GM18870 (cell line): ENCODE results near the gene TBC1D5.
A peak's percentile ranks its signal among the peaks of the same experiment; 100 is the strongest.

Experiments
- ATAC-seq: cut with Tn5 transposase; IDR thresholded peaks from one replicate; pipeline ENCODE4 v1.9.1; 2021; ENCODE audit warnings: moderate library complexity; ENCODE audit not compliant: unreplicated experiment

Gene TBC1D5

DNA sequence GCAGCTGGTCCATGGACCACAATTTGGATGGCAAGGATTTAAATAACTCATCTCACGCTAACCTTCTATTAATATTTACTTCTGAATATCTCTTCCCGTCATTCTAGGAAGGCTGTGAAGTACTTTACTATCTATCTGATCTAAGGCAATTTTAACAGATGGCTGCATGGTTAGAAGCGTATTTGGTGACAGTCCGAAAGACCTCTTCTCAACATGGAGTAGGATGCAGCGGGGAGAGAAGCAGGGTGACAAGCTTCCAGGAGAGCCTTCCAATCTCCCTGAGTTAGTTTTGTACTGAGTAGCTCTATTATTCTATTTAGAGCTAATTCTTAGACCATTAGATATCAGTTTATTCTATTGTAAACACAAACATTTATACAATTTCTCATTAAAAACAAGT is 548.3 kb downstream of the TBC1D5 start:
- no peak for ATAC-seq

DNA sequence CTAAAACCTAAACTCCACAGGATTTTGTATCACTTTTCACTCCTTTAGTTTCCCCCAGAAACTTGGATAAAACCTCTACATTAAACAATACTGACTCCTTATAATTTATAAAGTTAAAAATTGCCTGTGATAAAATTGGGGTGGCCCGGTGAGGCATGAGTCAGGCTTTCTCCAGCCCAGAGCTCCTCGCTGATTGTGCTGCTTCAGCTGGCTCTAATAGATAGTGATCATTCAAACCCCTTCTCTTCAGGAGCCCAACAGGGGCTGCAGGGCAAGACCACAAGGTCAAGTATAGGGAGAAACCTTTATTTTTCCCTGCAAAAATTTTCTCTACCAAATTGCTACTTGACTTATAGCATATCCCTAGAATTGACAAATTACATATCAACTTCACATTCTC is 549.4 kb downstream of the TBC1D5 start:
- no peak for ATAC-seq

DNA sequence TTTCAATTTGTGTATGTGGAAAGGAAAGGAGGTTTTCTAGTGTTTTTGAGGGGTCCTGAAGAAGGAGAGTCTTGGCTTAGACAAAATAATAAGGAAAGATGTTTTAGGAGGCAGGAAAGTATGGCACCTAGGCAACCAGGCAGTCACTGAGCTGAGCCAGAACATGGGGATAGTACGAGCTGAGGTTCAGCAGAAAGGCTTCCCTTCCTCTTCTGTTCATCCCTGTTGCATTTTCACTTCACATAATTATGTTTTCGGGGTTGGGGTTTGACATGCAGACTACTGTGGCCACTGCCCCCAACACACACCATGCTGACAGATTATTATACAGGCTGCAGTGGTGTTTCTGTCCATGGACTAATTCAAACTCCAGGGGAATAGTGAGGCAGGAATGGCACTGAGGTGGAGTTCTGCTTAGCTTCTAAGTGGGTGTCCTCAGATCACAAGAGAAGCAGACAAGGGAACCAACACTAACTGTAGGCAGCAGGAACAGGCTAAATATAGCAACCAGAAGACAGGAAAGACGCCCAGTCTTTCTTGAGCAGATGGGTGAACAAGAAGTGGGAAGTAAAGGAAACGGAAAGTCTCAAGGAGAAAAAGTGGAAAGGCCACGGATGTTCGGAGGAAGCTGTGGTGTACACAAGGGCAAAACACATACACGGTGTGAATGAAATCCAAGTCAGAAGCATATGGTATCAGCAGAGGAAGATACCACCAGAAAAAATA is 551.9 kb downstream of the TBC1D5 start:
- no peak for ATAC-seq

DNA sequence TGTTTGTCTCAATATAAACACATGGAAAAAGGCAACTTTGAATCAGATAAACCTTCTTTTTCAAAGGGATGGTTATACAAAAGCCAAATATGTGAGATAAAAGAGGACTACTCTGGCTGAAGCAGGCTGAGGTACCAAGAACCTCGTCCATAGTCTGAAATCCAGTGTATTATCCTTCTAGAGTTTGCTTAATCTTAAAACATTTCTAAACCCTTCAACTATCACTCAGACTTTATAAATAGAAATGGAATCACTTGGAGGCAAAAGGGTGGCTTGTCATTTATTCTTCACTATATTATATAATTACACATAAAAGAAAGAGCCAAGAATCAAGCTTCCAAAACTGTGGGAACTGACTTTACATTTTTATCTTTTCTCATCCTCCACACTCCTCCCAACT is 554.1 kb downstream of the TBC1D5 start:
- ATAC-seq: no peak

DNA sequence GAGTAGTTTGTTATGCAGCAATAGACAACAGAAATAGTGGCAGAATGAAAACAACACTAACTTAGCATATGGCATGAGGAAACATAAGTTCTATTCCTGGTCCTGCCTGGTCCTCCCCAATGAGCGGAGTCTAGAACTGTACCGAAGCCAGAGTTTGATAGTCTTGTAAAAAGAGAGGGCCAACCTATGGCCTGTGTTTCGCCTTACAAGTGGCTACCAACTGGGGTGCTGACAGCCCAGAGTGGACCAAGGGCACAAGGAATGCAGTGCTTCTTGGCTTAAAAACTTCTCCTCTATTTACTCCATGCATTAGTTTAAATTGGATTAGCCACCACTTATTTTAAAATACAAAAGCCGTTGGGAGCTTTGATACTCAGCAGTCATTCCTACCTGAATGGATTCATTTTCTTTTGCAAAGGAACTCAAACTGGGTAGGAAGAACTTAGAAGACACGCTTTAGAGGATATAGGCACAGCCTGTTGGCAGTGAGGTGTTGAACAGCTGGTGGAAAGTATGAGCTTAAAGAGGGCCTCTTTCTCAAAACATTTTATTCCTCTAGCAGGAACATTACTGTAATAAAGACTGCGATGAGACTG is 554.7 kb downstream of the TBC1D5 start:
- ATAC-seq: no peak

DNA sequence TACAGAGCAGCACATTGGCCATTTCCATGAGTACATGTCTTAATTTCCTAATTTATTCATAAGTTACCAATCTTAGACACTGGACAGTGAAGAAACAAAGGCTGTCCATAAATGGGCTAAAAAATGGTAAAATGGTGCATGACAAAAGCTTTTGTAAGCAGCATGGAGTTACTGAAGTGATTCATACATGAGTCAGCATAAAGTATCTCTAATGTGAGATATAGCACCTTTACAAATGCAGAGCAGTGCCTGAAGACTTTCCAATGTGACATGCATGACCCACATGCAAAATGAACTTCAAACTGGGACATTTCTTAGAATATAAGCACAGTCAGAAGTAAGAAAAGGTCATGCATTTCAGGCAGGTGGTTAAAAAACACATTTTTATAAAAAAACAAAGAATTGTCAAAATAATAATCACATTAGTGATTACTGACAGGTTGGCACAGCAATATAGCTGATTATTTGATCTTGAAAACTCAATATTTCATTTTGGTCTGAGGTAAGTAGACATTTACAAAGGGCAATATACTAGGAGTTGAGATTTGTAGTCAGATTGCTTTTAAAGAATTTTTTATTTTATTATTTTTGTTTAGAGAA is 558.4 kb downstream of the TBC1D5 start:
- ATAC-seq: no peak

DNA sequence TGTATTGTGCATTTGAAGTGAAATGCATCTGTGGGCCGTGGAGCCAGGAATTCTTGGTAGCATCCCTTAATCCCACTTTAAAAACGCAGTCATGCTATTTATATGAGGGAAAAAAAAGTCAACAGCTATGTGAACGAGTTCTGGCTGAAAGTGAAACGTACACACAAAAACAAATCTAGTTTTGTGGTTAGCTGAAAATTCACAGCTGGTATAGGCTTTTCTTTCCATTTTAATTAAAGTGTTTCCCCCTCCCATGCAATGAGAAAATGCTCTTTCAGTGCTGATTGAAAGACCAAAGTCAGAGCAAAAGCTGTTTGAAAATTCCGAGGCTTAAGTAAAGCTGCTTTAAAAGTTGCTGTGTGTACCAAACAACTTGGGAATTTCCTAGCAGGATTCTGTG is 560.3 kb downstream of the TBC1D5 start:
- peak; percentile 56 for ATAC-seq

DNA sequence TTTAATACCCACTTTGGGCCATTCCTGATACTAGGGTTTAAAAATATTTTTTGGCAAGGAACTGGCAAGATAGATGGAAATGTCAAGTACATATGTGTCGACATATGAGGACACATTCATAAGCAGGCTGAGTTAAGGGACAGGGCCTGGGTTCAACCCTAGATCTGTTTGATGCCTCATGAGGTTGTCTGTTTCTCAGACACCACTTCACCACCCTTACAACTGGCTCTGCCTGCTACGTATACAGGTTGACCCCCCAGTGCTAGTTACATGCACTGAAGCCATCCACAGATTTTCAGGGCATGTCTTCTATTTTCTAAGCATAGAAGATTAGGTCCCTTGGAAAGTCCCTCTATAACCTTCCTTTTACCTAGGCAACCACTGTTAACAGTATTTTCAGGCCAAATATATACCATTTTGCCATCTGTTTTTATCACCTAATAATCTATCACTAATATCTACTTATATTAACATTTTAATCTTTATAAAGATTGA is 561.0 kb downstream of the TBC1D5 start:
- ATAC-seq: no peak

DNA sequence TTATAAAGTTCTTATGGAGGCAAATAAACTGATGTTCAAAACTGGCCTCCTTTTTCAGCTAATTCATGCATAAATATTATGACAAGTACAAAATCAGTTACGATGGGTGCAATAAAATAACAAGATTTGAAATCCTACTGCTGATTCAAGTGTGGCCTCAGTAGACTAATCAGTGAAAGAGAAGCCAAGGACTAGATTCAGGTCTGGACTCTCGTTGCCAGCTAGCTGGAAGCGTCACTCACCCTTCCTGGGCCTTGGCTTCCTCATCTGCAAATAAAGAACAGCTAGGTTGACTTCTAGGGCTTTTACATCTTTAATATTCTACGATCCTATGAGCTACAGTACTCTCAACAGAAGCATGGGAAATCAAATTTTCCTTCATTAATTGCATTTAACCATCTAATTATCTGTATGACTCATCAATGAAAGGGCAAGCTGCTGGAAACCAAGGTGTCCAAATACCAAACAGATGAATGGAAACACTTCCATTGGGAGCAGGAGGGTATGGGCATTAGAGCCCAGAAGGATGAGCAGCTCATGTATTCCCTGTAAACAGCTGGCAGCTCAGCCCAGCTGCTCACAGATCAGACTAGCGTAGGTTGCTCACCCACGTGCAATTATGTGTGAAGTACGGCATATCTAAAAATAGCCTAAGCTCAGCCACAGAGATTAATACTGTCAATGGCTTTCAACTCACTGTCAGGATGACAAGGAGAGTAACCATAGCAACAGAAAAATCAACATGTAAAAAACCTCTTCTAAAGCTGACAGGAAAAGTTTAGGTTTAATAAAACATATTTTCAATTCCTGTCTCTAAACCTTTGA is 562.8 kb downstream of the TBC1D5 start:
- ATAC-seq: peak; percentile 71

DNA sequence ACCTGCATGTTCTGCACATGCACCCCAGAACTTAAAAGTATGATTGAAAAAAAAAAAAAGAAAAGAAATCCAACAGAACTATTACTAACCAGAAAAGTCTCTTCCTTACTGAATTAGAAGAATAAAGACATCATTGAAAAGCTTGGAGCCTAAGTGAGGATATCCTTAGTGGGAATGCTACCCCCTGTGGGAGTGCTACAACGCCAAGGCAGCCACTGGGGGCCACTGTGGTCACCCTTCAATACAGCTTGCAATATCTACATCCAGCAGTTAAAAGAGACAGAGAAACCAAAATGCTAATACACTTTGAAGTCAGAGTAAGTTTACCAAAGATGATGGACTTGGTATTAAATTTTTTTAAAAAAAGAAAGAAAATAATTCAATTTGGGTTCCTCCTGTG is 565.7 kb downstream of the TBC1D5 start:
- no peak for ATAC-seq

DNA sequence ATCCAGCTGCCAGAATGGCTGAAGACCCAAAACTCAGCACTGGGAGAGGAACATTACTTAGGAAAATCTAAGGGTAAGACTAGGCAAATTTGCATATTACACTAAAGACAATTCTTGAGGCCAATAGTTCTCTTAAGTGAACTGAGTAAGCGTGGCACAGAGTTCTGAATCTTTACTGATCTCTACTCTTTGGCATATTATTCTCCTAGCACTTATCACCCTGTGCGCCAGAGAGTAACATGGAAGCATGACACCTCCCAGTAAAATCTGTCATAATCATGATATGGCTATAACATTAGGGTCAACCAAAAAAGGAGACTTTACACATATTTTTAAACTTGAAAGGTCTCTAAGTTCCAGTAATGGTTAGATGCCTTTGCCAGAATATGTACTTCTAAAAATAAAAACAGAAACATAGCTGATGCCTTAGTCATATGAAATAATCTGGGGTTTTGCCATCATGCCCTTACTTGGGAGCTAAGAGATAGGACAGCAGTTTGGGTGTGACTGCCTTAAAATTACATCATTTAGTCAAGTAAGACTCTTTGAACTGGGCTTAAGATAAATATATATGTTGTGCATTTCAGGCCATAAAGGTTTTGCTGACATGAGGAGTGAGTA is 567.1 kb downstream of the TBC1D5 start:
- no peak for ATAC-seq

DNA sequence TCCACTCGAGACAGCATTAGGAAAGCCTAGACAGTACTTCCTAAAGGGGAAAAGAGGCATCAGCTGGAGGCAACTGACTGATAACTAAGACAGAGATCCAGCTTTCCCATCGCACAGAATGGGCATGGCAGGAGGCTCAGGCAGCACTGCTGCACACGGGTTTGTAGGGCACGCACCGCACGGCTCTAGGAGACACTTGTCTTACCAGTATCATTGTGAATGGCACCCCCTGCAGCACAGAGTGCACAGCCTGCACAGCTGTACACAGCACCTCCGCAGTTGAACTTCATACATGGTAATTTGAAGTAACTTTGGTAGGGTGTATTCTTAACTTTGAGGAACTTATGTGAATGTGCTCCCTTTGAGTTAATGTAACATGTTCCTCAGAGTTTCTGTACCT is 576.1 kb downstream of the TBC1D5 start:
- ATAC-seq: no peak

DNA sequence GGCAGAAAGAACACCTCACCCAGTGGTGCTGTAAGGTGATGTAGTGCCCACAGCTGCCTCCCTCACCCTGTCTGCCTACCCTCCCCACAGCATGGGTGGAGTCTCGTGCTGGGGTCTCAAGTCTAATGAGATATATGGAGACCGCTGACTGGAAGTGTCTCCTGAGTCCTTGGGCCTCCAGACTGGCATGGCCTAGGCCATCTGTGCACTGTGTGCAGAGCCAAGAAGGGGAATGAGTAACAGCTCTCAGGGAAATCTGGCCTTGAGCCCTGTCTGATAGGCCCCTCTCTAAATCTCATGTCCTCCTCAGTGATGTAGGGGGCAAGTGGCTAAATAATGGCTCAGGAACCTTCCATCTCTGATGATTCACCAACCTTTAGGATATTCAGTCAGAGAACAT is 580.3 kb downstream of the TBC1D5 start:
- no peak for ATAC-seq

DNA sequence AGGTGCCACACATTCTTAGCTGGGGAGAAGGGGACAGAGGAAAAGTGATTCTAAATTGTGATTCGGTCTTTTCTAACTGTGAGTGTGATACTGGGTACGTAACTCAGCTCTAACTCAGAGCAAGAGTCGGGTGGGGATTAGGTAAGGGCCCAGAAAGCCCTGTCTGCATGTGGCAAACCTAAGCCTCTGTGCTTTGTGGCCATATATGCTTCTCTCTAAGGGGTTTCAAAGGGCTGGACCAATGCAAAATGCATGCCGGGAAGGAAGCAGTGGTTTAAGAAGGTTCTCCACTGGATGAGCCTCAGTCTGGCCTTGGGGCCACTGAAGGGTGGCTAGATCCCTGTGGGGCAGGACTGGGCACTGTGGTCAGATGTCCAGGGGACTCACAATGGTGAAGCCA is 581.8 kb downstream of the TBC1D5 start:
- no peak for ATAC-seq

DNA sequence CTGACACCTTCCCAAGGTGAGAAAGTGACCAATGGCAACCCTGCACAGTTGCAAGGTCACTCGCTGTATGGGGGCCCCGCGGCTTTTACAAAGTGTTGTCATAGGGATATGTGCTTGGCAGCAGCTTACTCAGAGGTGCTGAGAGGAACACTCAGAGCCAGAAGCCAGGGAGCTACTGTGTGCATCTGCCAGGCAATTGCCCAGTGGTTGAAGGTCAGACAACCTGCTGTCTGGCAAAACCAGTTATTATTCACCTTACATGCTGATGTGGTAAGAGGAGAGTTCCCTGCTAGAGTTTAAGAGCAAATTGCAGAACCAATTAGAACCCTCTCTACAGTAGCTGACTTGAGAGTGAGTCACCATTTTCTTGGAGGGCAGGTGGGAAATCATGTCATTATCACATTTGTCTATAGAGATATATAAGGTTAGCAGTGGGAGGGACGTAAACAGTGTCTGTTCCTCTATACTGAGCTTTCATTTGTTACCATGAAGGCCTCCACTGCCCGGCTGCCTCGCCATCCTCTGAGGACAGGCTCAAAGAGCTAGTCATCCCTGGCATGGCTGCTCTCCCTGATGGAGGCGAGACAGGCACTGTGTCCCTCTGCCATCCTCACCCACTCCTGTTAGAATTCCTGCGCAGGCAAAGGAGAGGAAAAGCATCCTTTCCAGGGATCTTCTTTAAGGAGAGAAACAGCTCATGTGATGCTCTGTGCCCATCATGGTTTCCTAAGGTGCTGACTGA is 583.3 kb downstream of the TBC1D5 start:
- no peak for ATAC-seq

DNA sequence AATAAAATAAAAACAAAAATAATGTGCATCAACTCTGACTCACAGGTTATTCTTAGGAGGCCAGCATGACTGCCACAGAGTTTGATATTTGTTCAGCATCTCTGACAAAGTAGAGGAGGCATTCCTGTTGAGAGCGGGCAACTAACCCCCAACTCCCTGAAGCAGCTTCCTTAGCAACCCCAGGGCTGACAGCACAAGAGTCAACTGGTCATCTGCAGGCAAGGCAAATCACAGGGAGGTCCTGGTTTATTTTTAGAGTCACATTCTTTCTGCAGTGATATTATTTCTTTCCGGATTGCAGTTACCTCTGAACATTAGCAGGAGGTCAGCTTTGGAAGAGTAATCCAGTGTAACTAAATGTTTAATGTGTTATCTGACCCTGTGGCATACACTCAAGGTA is 584.7 kb downstream of the TBC1D5 start:
- no peak for ATAC-seq

DNA sequence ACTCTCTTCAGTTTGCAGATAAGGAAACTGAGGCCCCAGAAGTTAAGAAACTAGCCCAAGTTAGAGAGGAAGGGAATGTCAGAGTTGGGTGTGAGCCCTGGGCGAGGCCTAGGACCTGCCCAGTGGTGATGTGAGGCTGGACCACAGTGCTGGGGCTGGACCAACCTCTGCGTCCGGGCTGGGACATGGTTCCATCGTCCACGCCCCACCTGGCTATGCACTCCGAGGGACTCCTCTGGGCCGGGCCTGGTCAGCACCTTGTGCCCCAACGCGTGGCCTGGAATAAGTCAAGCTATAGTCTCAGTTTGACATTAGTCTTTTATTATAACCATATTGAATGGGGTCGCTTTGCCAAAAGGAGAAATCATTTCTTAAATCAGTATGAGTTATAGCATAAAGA is 585.6 kb downstream of the TBC1D5 start:
- ATAC-seq: no peak

DNA sequence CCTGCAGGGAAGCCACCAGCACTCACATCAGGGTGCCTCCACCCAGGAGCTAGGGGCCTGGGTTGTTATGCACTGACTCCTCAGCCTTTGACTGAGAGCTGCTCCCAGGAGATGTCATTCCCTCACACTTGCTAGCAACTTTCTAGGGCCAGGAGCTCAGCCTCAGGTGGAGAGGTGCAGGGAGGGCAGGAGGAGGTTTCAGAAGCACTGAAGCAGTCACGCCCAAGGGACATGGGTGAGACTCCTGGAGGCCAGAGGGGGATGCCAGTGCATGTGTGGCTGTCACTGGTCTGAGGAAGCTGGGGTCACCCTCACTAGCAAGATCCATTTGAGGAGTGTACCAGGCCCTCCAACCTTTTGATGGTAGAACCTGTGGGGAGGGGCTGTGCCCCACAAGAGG is 586.5 kb downstream of the TBC1D5 start:
- ATAC-seq: no peak

DNA sequence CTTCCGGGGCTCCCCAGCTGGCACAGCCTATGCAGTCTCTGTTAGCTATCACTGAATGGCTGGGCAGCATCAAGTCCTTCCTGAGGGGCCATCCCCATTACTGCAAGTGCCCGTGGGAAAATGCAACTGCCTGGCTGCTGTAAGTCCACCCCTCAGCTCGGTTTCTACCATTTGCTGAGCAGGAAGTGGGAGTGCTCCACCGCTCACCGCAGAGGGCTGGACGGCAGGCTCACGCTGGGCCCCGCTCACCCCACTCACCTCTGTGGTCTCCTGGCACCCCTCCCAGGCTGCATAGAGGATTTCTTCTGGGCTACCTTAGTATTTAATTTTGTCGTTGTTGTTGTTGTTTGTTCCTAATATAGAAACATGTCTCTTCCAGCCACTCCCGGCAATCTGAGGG is 587.5 kb downstream of the TBC1D5 start:
- no peak for ATAC-seq

DNA sequence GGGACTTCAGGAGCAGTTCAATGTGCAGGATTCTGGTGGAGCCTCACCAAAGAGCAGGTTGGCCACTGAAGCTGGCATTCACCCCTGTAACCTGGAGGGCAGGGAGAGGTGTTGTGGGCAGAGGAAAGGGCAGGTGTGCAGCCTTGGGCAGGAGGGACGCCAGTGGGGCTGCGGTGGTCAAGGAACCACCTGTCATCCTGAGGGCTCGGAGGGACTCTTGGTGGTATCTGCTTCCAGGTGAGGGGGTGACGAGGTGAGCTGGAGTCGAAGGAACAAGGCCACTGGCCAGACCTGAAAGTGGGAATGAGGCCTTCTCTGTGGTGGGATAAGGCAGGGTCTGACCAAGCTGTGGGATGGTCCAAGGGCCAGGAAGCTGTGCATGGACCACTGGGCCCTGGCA is 588.2 kb downstream of the TBC1D5 start:
- ATAC-seq: no peak
